Measurements from ENCODE around the gene C1QTNF8. TPM values are rescaled to one million over a fixed set of nuclear protein-coding genes. Genes with fewer than 3 reads are reported as not detected.

The C1QTNF8 gene
- total and polyA plus RNA-seq, 2 of the 8 experiments (the other 6 are each of a cell fraction or from before 2014, with no cell fraction given): not detected

GRCh38 chr16:1131378-1131994 lies 35.4 kb upstream of the C1QTNF8 start (continued):
- TF ChIP-seq CHD7 (IDR thresholded peaks at IDR 0.05; ENCODE audit: insufficient replicate concordance, low read length) (no peak), SRF (IDR thresholded peaks at IDR 0.05; ENCODE audit: low read depth, low read length) (no peak), NRF1 (IDR thresholded peaks at IDR 0.05; ENCODE audit: low read depth, low read length) (no peak), PHF8 (conservative IDR thresholded peaks at IDR 0.05; ENCODE audit: low read depth, low read length) (no peak), HDAC6 (IDR thresholded peaks at IDR 0.05; ENCODE audit: low read depth, low read length) (no peak), FOSL1 (IDR thresholded peaks at IDR 0.05; ENCODE audit: insufficient read depth, low read depth, low read length) (no peak), SP4 (IDR thresholded peaks at IDR 0.05; ENCODE audit: low read length) (no peak), GABPA (IDR thresholded peaks at IDR 0.05; ENCODE audit: borderline replicate concordance, insufficient read depth, low read length) (no peak), TEAD4 (IDR thresholded peaks at IDR 0.05; ENCODE audit: low read depth, low read length) (no peak), EZH2 (IDR thresholded peaks at IDR 0.05; ENCODE audit: low read depth, low read length, severe bottlenecking) (no peak), BRCA1 (IDR thresholded peaks at IDR 0.05; ENCODE audit: low read depth, low read length) (no peak)

Measured in H1 (cell line).